ENCODE measurements around the gene FUNDC2. TPM values are rescaled to one million over a fixed set of nuclear protein-coding genes. Genes with fewer than 3 reads are reported as not detected.
A peak's percentile ranks its signal among the peaks of the same experiment; 100 is the strongest.

The FUNDC2 gene
- total and polyA plus RNA-seq, 2 of the 13 experiments (the other 11 are each of a cell fraction or from before 2014, with no cell fraction given), result 65.3 to 109 TPM

- no peak for TF ChIP-seq ETS1 (CRISPR knock-in tag; IDR thresholded peaks at IDR 0.05)
- no peak for TF ChIP-seq SRSF1 (optimal IDR thresholded peaks at IDR 0.05; ENCODE audit: low read depth, low read length)
- TF ChIP-seq TERF1 (CRISPR knock-in tag; IDR thresholded peaks at IDR 0.05), result no peak
- no peak for TF ChIP-seq RORA (CRISPR knock-in tag; IDR thresholded peaks at IDR 0.05)
- TF ChIP-seq KLF9 (CRISPR knock-in tag; IDR thresholded peaks at IDR 0.05; ENCODE audit: low read depth), result no peak
- TF ChIP-seq, protein P1, sequence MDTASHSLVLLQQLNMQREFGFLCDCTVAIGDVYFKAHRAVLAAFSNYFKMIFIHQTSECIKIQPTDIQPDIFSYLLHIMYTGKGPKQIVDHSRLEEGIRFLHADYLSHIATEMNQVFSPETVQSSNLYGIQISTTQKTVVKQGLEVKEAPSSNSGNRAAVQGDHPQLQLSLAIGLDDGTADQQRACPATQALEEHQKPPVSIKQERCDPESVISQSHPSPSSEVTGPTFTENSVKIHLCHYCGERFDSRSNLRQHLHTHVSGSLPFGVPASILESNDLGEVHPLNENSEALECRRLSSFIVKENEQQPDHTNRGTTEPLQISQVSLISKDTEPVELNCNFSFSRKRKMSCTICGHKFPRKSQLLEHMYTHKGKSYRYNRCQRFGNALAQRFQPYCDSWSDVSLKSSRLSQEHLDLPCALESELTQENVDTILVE (CRISPR knock-in tag; IDR thresholded peaks at IDR 0.05), result peak; percentile 92
- no peak for TF ChIP-seq ZNF207 (IDR thresholded peaks at IDR 0.05; ENCODE audit: borderline replicate concordance)
- TF ChIP-seq, protein P2, sequence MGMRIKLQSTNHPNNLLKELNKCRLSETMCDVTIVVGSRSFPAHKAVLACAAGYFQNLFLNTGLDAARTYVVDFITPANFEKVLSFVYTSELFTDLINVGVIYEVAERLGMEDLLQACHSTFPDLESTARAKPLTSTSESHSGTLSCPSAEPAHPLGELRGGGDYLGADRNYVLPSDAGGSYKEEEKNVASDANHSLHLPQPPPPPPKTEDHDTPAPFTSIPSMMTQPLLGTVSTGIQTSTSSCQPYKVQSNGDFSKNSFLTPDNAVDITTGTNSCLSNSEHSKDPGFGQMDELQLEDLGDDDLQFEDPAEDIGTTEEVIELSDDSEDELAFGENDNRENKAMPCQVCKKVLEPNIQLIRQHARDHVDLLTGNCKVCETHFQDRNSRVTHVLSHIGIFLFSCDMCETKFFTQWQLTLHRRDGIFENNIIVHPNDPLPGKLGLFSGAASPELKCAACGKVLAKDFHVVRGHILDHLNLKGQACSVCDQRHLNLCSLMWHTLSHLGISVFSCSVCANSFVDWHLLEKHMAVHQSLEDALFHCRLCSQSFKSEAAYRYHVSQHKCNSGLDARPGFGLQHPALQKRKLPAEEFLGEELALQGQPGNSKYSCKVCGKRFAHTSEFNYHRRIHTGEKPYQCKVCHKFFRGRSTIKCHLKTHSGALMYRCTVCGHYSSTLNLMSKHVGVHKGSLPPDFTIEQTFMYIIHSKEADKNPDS (CRISPR knock-in tag; IDR thresholded peaks at IDR 0.05), result no peak
- no peak for TF ChIP-seq ZNF83 (CRISPR knock-in tag; IDR thresholded peaks at IDR 0.05; ENCODE audit: borderline replicate concordance)
- TF ChIP-seq ZNF143 (CRISPR knock-in tag; IDR thresholded peaks at IDR 0.05), result no peak
- no peak for TF ChIP-seq ZNF337 (CRISPR knock-in tag; IDR thresholded peaks at IDR 0.05; ENCODE audit: borderline replicate concordance, low read depth)
- TF ChIP-seq ZNF160 (CRISPR knock-in tag; IDR thresholded peaks at IDR 0.05), result no peak
- TF ChIP-seq ZNF687 (CRISPR knock-in tag; IDR thresholded peaks at IDR 0.05), result peak; percentile 93
- no peak for TF ChIP-seq PLRG1 (conservative IDR thresholded peaks at IDR 0.05)
- no peak for TF ChIP-seq TFE3 (CRISPR knock-in tag; IDR thresholded peaks at IDR 0.05)
- no peak for TF ChIP-seq ZNF138 (CRISPR knock-in tag; IDR thresholded peaks at IDR 0.05; ENCODE audit: low read depth)
- TF ChIP-seq MED13 (CRISPR knock-in tag; IDR thresholded peaks at IDR 0.05), result no peak
- no peak for TF ChIP-seq FOXO1 (CRISPR knock-in tag; IDR thresholded peaks at IDR 0.05)
Measured at GRCh38 chrX:155026727-155027508, at the start of gene FUNDC2 (continued).

All from HepG2 (cell line).